ENCODE results near the gene SEMA3E.

- TF ChIP-seq CTCF (IDR thresholded peaks at IDR 0.05; ENCODE audit: insufficient read depth, low read length, poor library complexity, severe bottlenecking) (no peak), EZH2phosphoT487 (conservative IDR thresholded peaks at IDR 0.05; ENCODE audit: low read length) (no peak)
Observed at GRCh38 chr7:83484266-83484665, 164.7 kb downstream of the SEMA3E start.
